BE2C (cell line): ENCODE data around the gene CCDC87.
"Not testable (repeated sequence)": the region's sequence is repeated elsewhere in the genome, so short reads cannot be mapped to it uniquely, and the experiment has no call there.

Source experiments
- DNase-seq: peaks from one replicate; pipeline ENCODE4 v3.0.0-alpha.2; 2020
- H3K27me3 ChIP-seq: fragments of 250-450 bp; sonication (Bioruptor Pico); 2 replicates; pipeline ENCODE4 v1.5.1; 2020; ENCODE audit warnings: mild to moderate bottlenecking
- H3K36me3 ChIP-seq: fragments of 250-450 bp; sonication (Bioruptor Pico); 2 replicates; pipeline ENCODE4 v1.5.1; 2020; ENCODE audit warnings: mild to moderate bottlenecking
- H3K4me1 ChIP-seq: fragments of 250-450 bp; sonication (Bioruptor Pico); 2 replicates; pipeline ENCODE4 v1.5.1; 2020
- H3K4me3 ChIP-seq: 2 replicates; pipeline ENCODE4 v1.5.1; 2011; ENCODE audit warnings: low read depth, low read length
- H3K9me3 ChIP-seq: fragments of 250-450 bp; sonication (Bioruptor Pico); 2 replicates; pipeline ENCODE4 v1.5.1; 2020
- CTCF ChIP-seq: IDR thresholded peaks from 2 replicates; pipeline ENCODE4 v1.5.1; 2012; ENCODE audit warnings: mild to moderate bottlenecking, low read depth, low read length

The CCDC87 gene

GRCh38 chr11:66607126-66607834 is 14.4 kb upstream of the CCDC87 start:
- DNase-seq: peak; percentile 21
- Histone ChIP-seq H3K4me3 (no peak overlapping the region), H3K9me3 (no peaks in the 10 kb centered on the region), H3K36me3 (no peaks in the 10 kb centered on the region; the same call in 1 of the 2 replicates), H3K27me3 (no peaks in the 10 kb centered on the region), H3K4me1 (peaks cover 3% of the 10 kb centered on the region)
- no peak for TF ChIP-seq CTCF

- H3K4me3 ChIP-seq, H3K27me3 ChIP-seq, H3K9me3 ChIP-seq, H3K36me3 ChIP-seq, DNase-seq, H3K4me1 ChIP-seq: not testable (repeated sequence)
Observed at GRCh38 chr11:66606608-66607007, 13.7 kb upstream of the CCDC87 start.

- Histone ChIP-seq H3K9me3 (no peaks in the 10 kb centered on the region), H3K36me3 (peaks cover 10% of the 10 kb centered on the region), H3K4me1 (peaks cover 8% of the 10 kb centered on the region), H3K27me3 (no peaks in the 10 kb centered on the region), H3K4me3 (no peak overlapping the region)
- no peak for DNase-seq
- TF ChIP-seq CTCF: no peak
Observed at GRCh38 chr11:66604155-66604554, 11.3 kb upstream of the CCDC87 start.

GRCh38 chr11:66603072-66603471 is 10.2 kb upstream of the CCDC87 start:
- peaks cover 10% of the 10 kb centered on the region for H3K36me3 ChIP-seq
- H3K27me3 ChIP-seq: no peaks in the 10 kb centered on the region
- no peak for TF ChIP-seq CTCF
- H3K9me3 ChIP-seq: no peaks in the 10 kb centered on the region
- H3K4me1 ChIP-seq: peaks cover 8% of the 10 kb centered on the region
- DNase-seq: no peak
- H3K4me3 ChIP-seq: no peak overlapping the region

- peaks cover 8% of the 10 kb centered on the region for H3K4me1 ChIP-seq
- DNase-seq: no peak
- peaks cover 10% of the 10 kb centered on the region for H3K36me3 ChIP-seq
- no peaks in the 10 kb centered on the region for H3K27me3 ChIP-seq
- H3K4me3 ChIP-seq: no peak overlapping the region
- H3K9me3 ChIP-seq: no peaks in the 10 kb centered on the region
- TF ChIP-seq CTCF: no peak
Observed at GRCh38 chr11:66600631-66601233, 7.9 kb upstream of the CCDC87 start.

- no peaks in the 10 kb centered on the region for H3K27me3 ChIP-seq
- no peak overlapping the region for H3K4me3 ChIP-seq
- TF ChIP-seq CTCF: no peak
- peaks cover 8% of the 10 kb centered on the region for H3K4me1 ChIP-seq
- H3K36me3 ChIP-seq: peaks cover 10% of the 10 kb centered on the region
- DNase-seq: no peak
- no peaks in the 10 kb centered on the region for H3K9me3 ChIP-seq
Observed at GRCh38 chr11:66600219-66600618, 7.4 kb upstream of the CCDC87 start.
